Measurements from ENCODE around the gene POLN.

- TF ChIP-seq POLR2AphosphoS5 (IDR thresholded peaks at IDR 0.05) (no peak), POLR2A (IDR thresholded peaks at IDR 0.05) (no peak)
These were observed 180.5 kb downstream of the POLN start for GRCh38 chr4:2061186-2062131.

Data from transverse colon (tissue), 3 donors.